Fibroblast of the conjunctiva (primary cell): ENCODE data around the gene EFCAB10.
"Not testable (repeated sequence)": the region's sequence is repeated elsewhere in the genome, so short reads cannot be mapped to it uniquely, and the experiment has no call there.

Source experiments
- DNase-seq: peaks from one replicate; pipeline ENCODE4 v3.0.0-alpha.2; 2010; ENCODE audit warnings: low read depth

EFCAB10 gene

GRCh38 chr7:105530546-105530945 lies 50.7 kb downstream of the EFCAB10 start:
- no peak for DNase-seq

- no peak for DNase-seq
Measured at GRCh38 chr7:105530126-105530525, 51.2 kb downstream of the EFCAB10 start.

GRCh38 chr7:105527737-105528136 lies 53.6 kb downstream of the EFCAB10 start:
- DNase-seq, result not testable (repeated sequence)

- no peak for DNase-seq
Measured at GRCh38 chr7:105524840-105525239, 56.5 kb downstream of the EFCAB10 start.

- not testable (repeated sequence) for DNase-seq
Measured at GRCh38 chr7:105524423-105524822, 56.9 kb downstream of the EFCAB10 start.

- peak; percentile 70 for DNase-seq
Measured at GRCh38 chr7:105521717-105522463, 59.4 kb downstream of the EFCAB10 start, which contains the start of gene PUS7. TSS of gene PUS7 (minus strand) at chr7:105522271. CDS start at chr7:105508512, 13,759 bp downstream.

- no peak for DNase-seq
Measured at GRCh38 chr7:105521027-105521716, 60.1 kb downstream of the EFCAB10 start.

GRCh38 chr7:105520620-105521019 lies 60.7 kb downstream of the EFCAB10 start:
- not testable (repeated sequence) for DNase-seq

GRCh38 chr7:105519353-105519752 lies 61.9 kb downstream of the EFCAB10 start:
- no peak for DNase-seq

- DNase-seq, result not testable (repeated sequence)
Measured at GRCh38 chr7:105515610-105516009, 65.7 kb downstream of the EFCAB10 start.
